ENCODE results near the gene KLK12.

Gene KLK12

GRCh38 chr19:51064534-51065220, 29.9 kb upstream of the KLK12 start, which contains the start of gene KLK13:
KLK13 (minus strand) TSS chr19:51065092; CDS start chr19:51065067, 25 bp downstream.
- Histone ChIP-seq H3K27me3 (ENCODE audit: control insufficient read depth in 1 of 2, insufficient read depth in 1 of 2, low read length in 2 of 2) (peaks cover 5 to 39% of the 10 kb centered on the region in 2 experiments), H3K4me1 (ENCODE audit: control insufficient read depth, insufficient read depth, low read depth, low read length) (peaks cover 1% of the 10 kb centered on the region), H3K4me3 (ENCODE audit: insufficient read depth in 1 of 2, low read depth in 1 of 2, low read length in 2 of 2) (no peak within 1 kb of the TSS), H4K91ac (ENCODE audit: low read length) (no peak within 1 kb of the TSS), H3K4ac (ENCODE audit: low read depth in 1 of 2, low read length in 2 of 2) (no peak within 1 kb of the TSS), H3K18ac (ENCODE audit: low read depth in 1 of 2, low read length in 2 of 2) (no peak within 1 kb of the TSS), H3K9ac (ENCODE audit: low read length) (no peak within 1 kb of the TSS), H4K8ac (ENCODE audit: low read length) (no peak within 1 kb of the TSS), H2AFZ (ENCODE audit: low read depth, low read length) (no peak within 1 kb of the TSS), H2BK5ac (ENCODE audit: low read depth, low read length, poor library complexity, severe bottlenecking) (no peak within 1 kb of the TSS), H2BK15ac (ENCODE audit: low read depth, poor library complexity, severe bottlenecking) (no peak within 1 kb of the TSS), H3K79me1 (replicated peaks; ENCODE audit: low read length, poor library complexity, severe bottlenecking) (no peaks in the 10 kb centered on the region), H3K36me3 (ENCODE audit: control insufficient read depth in 1 of 2, insufficient read depth in 2 of 2, low read depth in 1 of 2, low read length in 2 of 2) (no peaks in the 10 kb centered on the region), H2BK12ac (ENCODE audit: low read length in 2 of 2) (no peak within 1 kb of the TSS), H3K14ac (ENCODE audit: low read length in 2 of 2) (no peak within 1 kb of the TSS), H3K4me2 (ENCODE audit: low read length, poor library complexity, severe bottlenecking) (no peak within 1 kb of the TSS), H3K27ac (ENCODE audit: low read length, poor library complexity, severe bottlenecking) (no peak within 1 kb of the TSS), H3K9me3 (ENCODE audit: control insufficient read depth, low read length) (no peaks in the 10 kb centered on the region), H3K23ac (ENCODE audit: low read length in 2 of 2) (no peak within 1 kb of the TSS), H2AK5ac (ENCODE audit: low read length, severe bottlenecking) (no peak within 1 kb of the TSS), H2BK120ac (ENCODE audit: low read depth, low read length) (no peak within 1 kb of the TSS)
- no peak for DNase-seq
- 45% methylated on average over 11 of the region's 38 CpGs for WGBS

DNA sequence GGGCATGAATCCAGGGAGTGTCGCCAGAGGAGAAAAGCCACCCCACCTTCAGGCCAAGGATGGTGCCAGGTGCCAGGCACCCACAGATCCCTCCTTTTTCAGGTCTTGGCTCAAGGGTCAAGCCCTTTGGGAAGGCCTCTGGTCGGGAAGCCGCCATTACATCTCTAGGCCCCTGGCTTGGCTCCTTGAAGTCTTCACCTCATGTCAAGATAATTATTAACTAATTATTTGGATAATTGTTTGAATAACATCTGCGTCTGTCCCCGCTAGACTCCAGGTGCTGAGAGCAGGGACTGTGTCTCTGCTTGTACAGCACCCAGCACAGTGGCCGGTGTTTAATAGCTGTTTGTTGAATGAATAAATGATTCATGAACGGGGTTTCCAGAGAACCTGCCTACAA, 28.9 kb upstream of the KLK12 start:
- DNase-seq: no peak
- H3K27me3 ChIP-seq (ENCODE audit: control insufficient read depth in 1 of 2, insufficient read depth in 1 of 2, low read length in 2 of 2): peaks cover 5 to 39% of the 10 kb centered on the region in 2 experiments
- peaks cover 1% of the 10 kb centered on the region for H3K4me1 ChIP-seq (ENCODE audit: control insufficient read depth, insufficient read depth, low read depth, low read length)
- H2BK12ac ChIP-seq (ENCODE audit: low read length in 2 of 2): no peak overlapping the region
- H2AFZ ChIP-seq (ENCODE audit: low read depth, low read length): no peak overlapping the region
- H3K9me3 ChIP-seq (ENCODE audit: control insufficient read depth, low read length): no peaks in the 10 kb centered on the region
- no peak overlapping the region for H4K8ac ChIP-seq (ENCODE audit: low read length)
- H3K23ac ChIP-seq (ENCODE audit: low read length in 2 of 2): no peak overlapping the region
- H2BK15ac ChIP-seq (ENCODE audit: low read depth, poor library complexity, severe bottlenecking): no peak overlapping the region
- no peak overlapping the region for H3K9ac ChIP-seq (ENCODE audit: low read length)
- no peak overlapping the region for H3K4me3 ChIP-seq (ENCODE audit: insufficient read depth in 1 of 2, low read depth in 1 of 2, low read length in 2 of 2)
- H3K79me1 ChIP-seq (replicated peaks; ENCODE audit: low read length, poor library complexity, severe bottlenecking): no peaks in the 10 kb centered on the region
- no peak overlapping the region for H4K91ac ChIP-seq (ENCODE audit: low read length)
- no peak overlapping the region for H2BK5ac ChIP-seq (ENCODE audit: low read depth, low read length, poor library complexity, severe bottlenecking)
- no peak overlapping the region for H3K27ac ChIP-seq (ENCODE audit: low read length, poor library complexity, severe bottlenecking)
- no peak overlapping the region for H3K4me2 ChIP-seq (ENCODE audit: low read length, poor library complexity, severe bottlenecking)
- H3K4ac ChIP-seq (ENCODE audit: low read depth in 1 of 2, low read length in 2 of 2): no peak overlapping the region
- no peak overlapping the region for H2AK5ac ChIP-seq (ENCODE audit: low read length, severe bottlenecking)
- no peaks in the 10 kb centered on the region for H3K36me3 ChIP-seq (ENCODE audit: control insufficient read depth in 1 of 2, insufficient read depth in 2 of 2, low read depth in 1 of 2, low read length in 2 of 2)
- no peak overlapping the region for H3K18ac ChIP-seq (ENCODE audit: low read depth in 1 of 2, low read length in 2 of 2)
- H3K14ac ChIP-seq (ENCODE audit: low read length in 2 of 2): no peak overlapping the region
- WGBS: 94% methylated on average over 5 of the region's 7 CpGs
- H2BK120ac ChIP-seq (ENCODE audit: low read depth, low read length): no peak overlapping the region

GRCh38 chr19:51060973-51061372, 26.2 kb upstream of the KLK12 start:
- Histone ChIP-seq H2BK5ac (ENCODE audit: low read depth, low read length, poor library complexity, severe bottlenecking) (no peak overlapping the region), H3K36me3 (ENCODE audit: control insufficient read depth in 1 of 2, insufficient read depth in 2 of 2, low read depth in 1 of 2, low read length in 2 of 2) (no peaks in the 10 kb centered on the region), H3K4me1 (ENCODE audit: control insufficient read depth, insufficient read depth, low read depth, low read length) (peaks cover 1% of the 10 kb centered on the region), H3K14ac (ENCODE audit: low read length in 2 of 2) (no peak overlapping the region), H3K18ac (ENCODE audit: low read depth in 1 of 2, low read length in 2 of 2) (no peak overlapping the region), H3K9me3 (ENCODE audit: control insufficient read depth, low read length) (no peaks in the 10 kb centered on the region), H2BK12ac (ENCODE audit: low read length in 2 of 2) (no peak overlapping the region), H4K91ac (ENCODE audit: low read length) (no peak overlapping the region), H3K23ac (ENCODE audit: low read length in 2 of 2) (no peak overlapping the region), H3K4ac (ENCODE audit: low read depth in 1 of 2, low read length in 2 of 2) (no peak overlapping the region), H2AK5ac (ENCODE audit: low read length, severe bottlenecking) (no peak overlapping the region), H3K79me1 (replicated peaks; ENCODE audit: low read length, poor library complexity, severe bottlenecking) (no peaks in the 10 kb centered on the region), H3K4me2 (ENCODE audit: low read length, poor library complexity, severe bottlenecking) (no peak overlapping the region), H4K8ac (ENCODE audit: low read length) (no peak overlapping the region), H2BK15ac (ENCODE audit: low read depth, poor library complexity, severe bottlenecking) (no peak overlapping the region), H2AFZ (ENCODE audit: low read depth, low read length) (no peak overlapping the region), H3K4me3 (ENCODE audit: insufficient read depth in 1 of 2, low read depth in 1 of 2, low read length in 2 of 2) (no peak overlapping the region), H3K27me3 (ENCODE audit: control insufficient read depth in 1 of 2, insufficient read depth in 1 of 2, low read length in 2 of 2) (peaks cover 4 to 34% of the 10 kb centered on the region in 2 experiments), H3K27ac (ENCODE audit: low read length, poor library complexity, severe bottlenecking) (no peak overlapping the region), H3K9ac (ENCODE audit: low read length) (no peak overlapping the region), H2BK120ac (ENCODE audit: low read depth, low read length) (no peak overlapping the region)
- DNase-seq: no peak
- whole genome bisulfite sequencing: 0% methylated on average over 1 of the region's 1 CpG

DNA sequence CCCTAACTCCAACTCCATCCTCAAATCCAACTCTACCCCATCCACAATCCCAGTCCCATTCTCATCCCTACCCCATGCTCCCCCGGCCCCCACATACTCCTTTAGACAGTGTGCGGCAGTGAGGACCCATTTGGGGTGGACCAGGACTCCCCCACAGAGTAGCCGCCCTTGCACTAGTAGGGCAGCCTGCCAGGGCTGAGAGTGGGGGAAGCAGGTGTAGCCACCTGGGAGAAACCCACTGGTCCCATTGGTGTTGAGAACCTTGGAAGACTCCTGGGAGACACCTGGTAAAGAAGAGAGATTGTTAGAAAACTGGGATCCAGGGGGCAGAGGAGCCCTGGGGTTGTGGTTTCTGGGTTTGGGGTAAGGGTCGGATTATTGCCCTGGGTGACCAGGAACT, 25.5 kb upstream of the KLK12 start:
- H3K79me1 ChIP-seq (replicated peaks; ENCODE audit: low read length, poor library complexity, severe bottlenecking): no peaks in the 10 kb centered on the region
- no peak overlapping the region for H3K27ac ChIP-seq (ENCODE audit: low read length, poor library complexity, severe bottlenecking)
- H3K4ac ChIP-seq (ENCODE audit: low read depth in 1 of 2, low read length in 2 of 2): no peak overlapping the region
- no peak overlapping the region for H2AFZ ChIP-seq (ENCODE audit: low read depth, low read length)
- no peak overlapping the region for H3K18ac ChIP-seq (ENCODE audit: low read depth in 1 of 2, low read length in 2 of 2)
- H2BK12ac ChIP-seq (ENCODE audit: low read length in 2 of 2): no peak overlapping the region
- no peak overlapping the region for H4K91ac ChIP-seq (ENCODE audit: low read length)
- no peak overlapping the region for H2BK5ac ChIP-seq (ENCODE audit: low read depth, low read length, poor library complexity, severe bottlenecking)
- no peak overlapping the region for H2BK15ac ChIP-seq (ENCODE audit: low read depth, poor library complexity, severe bottlenecking)
- H3K9me3 ChIP-seq (ENCODE audit: control insufficient read depth, low read length): no peaks in the 10 kb centered on the region
- H2BK120ac ChIP-seq (ENCODE audit: low read depth, low read length): no peak overlapping the region
- no peak overlapping the region for H3K4me2 ChIP-seq (ENCODE audit: low read length, poor library complexity, severe bottlenecking)
- peaks cover 0 to 28% of the 10 kb centered on the region in 2 experiments for H3K27me3 ChIP-seq (ENCODE audit: control insufficient read depth in 1 of 2, insufficient read depth in 1 of 2, low read length in 2 of 2)
- 65% methylated on average over 4 of the region's 4 CpGs for WGBS
- H3K4me1 ChIP-seq (ENCODE audit: control insufficient read depth, insufficient read depth, low read depth, low read length): peaks cover 1% of the 10 kb centered on the region
- no peak overlapping the region for H2AK5ac ChIP-seq (ENCODE audit: low read length, severe bottlenecking)
- no peak overlapping the region for H3K23ac ChIP-seq (ENCODE audit: low read length in 2 of 2)
- no peak overlapping the region for H3K9ac ChIP-seq (ENCODE audit: low read length)
- no peak overlapping the region for H3K4me3 ChIP-seq (ENCODE audit: insufficient read depth in 1 of 2, low read depth in 1 of 2, low read length in 2 of 2)
- H4K8ac ChIP-seq (ENCODE audit: low read length): no peak overlapping the region
- no peak for DNase-seq
- no peak overlapping the region for H3K14ac ChIP-seq (ENCODE audit: low read length in 2 of 2)
- no peaks in the 10 kb centered on the region for H3K36me3 ChIP-seq (ENCODE audit: control insufficient read depth in 1 of 2, insufficient read depth in 2 of 2, low read depth in 1 of 2, low read length in 2 of 2)

Measured in mesenchymal stem cell (in vitro differentiated cells and primary cell).